8988T (cell line): ENCODE data around the gene AFTPH.
"Not testable (repeated sequence)": the region's sequence is repeated elsewhere in the genome, so short reads cannot be mapped to it uniquely, and the experiment has no call there.

Source experiments
- DNase-seq: peaks from one replicate; pipeline ENCODE4 v3.0.0; 2011

AFTPH gene

DNA sequence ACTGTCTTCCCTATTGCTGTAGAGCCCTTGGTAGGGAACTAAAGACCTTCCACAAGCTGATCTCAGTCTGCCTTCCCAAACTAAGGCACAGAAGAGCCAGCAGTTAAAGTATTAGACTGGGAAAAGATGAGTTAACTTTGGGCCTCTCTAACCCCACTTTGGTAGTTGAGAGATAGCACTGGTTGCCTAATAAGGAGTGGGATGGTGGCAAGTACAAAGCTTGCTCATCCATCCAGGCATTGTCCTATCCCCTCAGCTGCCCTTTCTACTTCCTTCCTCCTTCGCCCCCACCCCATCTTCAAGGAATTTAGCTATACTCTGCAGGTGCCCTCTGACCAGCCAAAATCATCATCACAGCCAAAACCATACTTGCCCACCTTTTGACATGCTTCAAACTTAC lies 22.2 kb upstream of the AFTPH start:
- DNase-seq: no peak

DNA sequence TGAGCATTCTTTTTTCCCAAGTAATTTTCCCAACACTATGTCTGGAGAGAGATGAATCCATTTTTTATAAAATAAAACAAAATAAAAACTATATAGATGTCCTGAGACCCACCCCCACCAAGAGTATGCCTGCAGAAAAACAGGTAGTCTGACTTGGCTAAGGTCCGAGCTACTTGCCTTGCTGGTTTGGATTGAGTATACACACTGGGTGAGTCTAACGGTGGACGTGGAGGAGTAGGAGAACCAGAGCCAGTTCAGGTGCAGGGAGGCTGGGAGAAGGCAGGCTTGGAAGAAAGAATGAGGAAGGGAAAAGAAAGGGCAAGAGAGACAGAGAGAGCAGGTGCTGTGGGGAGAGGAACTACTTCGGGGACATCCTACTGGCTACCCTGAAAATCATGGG lies 21.3 kb upstream of the AFTPH start:
- no peak for DNase-seq

DNA sequence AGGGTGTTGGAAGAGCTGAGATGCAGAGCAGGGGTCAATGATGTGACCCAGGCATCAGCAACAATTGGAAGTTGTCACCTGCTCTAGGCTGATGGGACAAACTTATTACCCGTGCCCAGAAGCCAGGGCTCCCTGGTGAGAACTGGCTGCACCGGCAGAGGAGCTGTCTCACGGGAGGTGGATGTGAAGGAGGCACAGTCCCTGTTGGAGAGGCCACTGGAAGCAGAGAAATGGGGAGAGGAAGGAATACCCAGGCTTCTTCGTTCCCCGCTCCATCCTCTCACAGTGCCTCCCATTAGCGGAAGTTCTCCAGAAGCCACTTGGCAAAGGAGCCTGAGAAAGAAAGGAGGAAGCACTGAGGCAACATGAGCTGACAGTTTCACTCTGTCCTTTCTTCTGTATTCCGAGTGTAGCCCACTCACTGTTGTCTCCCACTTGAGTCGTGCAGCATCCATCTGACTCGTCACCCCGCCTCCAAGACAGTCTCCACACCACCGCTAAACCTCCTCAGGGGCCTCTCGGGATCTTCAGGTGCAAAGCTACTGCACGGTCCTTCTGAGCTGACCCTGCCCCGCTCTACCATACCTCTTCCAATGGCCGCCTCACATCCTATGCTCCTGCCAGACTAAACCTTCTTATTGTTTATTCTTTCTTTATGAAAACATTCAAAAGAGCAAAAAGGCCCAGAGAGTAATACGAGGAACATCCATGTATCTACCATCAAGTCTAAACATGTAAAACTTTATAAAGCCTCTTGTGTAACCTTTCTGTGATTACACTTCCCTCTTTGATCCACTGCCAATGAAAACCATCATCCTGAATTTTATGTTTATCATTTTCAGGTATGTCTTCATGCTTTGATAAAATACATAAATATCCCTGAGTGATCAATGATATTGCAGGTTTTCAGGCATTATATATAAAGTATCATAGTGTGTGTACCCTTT lies 19.1 kb upstream of the AFTPH start:
- no peak for DNase-seq

DNA sequence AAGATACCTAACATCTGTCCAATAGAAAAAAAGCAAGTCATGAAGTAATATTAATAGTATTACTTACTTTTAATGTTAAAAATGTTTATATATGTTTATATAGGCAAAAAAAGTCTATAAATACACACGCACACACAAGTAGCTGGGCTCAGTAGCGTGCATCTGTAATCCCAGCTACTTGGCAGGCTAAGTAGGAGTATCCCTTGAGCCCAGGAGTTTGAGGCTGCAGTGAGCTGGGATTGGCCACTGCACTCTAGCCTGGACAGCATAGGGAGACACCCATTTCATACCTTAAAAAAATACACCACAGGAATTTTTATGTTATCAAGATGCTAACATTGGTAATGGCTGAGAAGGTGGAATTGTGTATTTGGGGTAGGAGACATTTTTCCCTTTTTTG lies 17.4 kb upstream of the AFTPH start:
- no peak for DNase-seq

DNA sequence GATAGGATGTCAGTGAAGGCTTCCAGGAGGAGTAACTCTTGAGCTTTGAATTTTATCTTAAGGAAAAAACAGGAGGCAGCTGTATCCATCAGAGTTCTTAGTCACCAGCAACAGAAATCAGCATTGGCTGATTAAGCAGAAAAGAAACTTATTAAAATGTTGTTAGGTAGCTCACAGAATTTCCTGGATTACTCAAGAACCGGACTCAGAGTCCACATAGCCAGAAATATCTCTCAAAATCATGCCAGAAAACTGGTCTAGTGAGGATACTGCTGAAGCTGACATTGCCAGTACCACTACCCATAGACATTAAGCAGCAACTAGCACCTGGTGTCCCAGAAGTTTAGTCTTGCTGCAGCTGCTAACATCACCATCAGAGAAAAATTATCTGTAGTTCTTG lies 10.1 kb upstream of the AFTPH start:
- no peak for DNase-seq

DNA sequence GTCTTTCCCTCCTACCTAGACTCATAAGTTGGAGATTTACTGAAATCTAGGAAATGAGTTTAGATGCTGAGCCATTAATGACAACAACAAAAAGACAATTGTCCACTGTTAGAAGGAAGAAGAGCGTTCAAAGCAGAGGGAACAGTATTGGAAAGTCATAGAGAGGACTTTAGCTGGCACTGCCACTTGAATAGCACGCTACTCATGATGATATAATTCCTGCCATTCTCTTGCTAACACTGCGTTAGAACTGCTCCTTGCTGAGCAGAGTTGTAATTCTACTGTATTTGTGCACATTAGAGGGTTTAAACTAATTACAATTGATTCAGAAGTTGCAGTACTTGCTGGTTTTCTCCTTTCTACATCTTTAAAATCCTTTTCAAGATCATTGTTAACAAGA lies 9.0 kb upstream of the AFTPH start:
- DNase-seq: no peak

DNA sequence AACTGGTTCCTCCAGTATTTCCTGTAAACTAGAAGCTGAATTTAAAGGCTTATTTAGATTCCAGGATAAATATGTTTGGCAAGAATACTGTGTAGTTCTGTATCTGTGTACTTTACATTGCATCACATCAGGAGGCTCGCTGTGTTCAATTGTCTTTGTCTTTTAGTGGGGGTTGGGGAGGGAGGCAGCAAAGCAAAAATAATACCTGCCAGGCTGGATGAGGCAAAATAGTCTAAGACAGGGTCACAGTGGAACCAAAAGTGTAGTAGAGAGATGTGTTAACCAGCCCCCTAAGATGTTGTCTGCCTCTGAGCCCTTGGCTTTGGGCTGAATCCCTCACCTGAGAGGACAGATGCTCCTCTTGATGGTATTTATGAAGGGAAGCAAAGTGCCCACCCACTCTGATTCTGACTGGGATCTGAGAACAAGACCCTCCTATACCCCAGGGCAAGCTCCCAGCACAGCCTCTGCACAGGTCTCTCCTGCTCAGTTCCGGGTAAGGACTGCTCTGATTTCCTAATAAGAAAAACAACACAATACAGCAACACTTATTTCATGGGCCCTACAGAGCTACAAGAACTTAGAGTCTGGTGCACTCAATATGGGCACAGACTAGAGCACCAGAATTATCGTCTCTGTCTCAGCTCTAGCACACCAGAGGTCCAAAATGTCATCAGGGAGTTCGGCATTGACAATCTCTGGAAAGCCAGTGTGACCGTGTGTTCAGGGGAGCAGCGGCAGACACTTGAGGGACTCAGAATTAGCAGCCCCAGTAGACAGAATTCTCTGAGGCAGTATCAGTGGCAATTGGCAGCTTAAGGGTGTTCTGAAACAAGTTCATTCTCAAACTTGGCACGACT lies 7.2 kb upstream of the AFTPH start:
- DNase-seq: no peak

DNA sequence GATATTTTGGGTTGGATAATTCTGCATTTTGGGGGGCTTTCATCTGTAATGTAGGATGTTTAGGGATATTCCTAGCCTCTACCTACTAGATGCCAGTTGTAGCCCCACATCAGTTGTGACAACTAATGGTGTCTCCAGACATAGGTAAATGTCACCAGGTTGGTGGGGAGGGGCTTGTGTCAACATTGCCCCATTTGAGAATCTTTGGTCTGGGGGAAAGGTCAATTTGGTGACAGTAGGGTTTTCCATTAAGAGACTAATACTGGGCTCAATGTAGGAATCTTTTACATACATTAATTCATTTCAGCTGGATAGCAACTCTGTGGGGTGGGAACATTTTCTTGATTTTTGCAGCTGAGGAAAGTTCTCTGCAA lies 6.6 kb upstream of the AFTPH start:
- no peak for DNase-seq

DNA sequence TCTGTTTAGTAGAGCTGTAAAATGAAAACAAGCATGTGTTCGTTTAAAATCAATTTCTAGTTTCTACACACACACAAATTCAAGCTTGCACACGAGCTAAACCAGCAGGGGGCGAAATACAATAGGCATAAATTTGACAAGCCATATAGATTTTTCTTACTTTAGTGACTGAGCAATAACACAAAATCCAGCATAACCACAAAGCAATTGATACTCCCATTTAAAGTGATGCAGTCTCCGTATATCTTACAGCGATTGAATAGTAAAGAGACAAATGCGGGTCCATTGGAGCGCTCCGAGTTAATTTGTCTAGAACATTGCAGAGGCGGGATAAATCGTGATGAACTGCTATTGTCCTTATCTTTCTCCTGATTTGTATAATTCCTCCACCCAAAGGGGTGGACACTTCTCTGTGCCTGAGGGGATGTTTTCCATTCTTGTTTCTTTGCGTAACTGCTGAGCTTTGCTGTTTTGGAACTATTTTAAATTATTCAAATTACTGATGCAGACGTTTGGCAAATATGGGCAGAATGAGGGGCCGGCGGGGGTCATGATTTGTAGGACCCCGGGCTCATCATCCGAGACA lies 1.2 kb upstream of the AFTPH start:
- DNase-seq: no peak

DNA sequence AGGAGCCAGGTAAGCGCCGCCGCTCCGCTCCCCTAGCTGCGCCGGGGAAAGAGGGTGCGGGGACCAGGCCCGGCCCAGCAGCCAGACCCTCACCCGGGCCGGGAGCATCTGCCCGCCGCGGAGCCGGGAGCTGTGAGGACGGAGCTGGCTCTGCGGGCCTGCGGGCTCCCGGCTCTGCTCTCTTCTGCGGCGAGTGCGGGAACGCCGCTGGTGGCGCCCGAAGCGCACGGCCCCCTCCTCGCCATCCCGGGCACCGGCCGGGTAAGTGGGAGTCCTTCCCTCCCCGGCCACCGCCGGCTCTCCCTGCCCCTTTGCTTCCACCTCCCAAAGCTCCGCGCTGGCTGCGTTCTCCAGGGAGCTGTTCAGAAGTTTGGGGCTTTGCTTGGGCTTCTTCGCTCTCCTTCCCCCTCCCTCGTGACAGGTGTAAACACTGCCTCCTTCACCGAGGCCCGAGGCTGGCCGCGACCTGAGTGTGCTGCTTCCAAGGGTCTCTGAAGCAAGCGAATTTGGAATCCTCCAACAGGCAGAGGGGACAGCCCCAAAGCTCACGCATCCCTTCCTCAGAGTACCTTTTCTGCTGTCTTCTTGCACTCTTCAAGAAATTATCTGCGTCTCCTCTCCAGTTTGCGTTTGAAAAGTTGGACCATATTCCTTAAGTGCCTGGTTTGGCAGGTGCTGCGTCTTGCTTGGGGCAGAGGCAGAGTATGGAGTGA lies 632 bp downstream of the AFTPH start:
- no peak for DNase-seq

DNA sequence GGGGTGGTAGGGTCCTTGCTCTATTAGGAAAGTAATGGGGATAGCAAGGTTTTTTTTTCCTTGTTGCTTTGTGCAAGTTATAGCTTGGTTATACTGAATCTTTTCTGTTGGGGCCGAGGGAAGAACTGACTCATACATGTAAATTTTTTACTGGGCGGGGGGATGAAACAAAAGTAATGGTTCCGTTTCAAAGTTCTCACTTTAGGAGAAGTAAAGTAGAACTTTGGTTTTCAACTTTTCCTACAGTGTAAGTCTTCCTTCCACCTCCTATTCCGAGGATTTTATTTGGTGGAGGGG lies 1.1 kb downstream of the AFTPH start:
- DNase-seq: no peak

DNA sequence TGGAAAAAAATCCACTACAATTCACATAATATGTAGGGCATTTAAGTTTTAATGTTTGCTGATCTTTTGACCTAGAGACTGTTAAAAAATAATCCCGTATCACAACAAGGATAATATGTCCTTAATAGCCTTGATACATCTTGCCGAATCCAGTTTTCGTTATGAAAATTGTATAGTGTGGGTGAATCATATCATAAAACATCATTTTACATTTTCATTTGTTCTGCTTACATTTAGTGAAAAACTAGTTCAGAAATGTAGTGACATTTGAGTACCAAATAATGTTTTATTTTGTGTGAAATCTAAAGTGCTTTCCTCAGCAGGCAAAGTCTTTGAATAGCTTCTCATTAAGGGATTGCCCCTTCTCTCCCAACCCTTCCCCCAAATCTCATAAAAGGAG lies 1.9 kb downstream of the AFTPH start:
- no peak for DNase-seq

DNA sequence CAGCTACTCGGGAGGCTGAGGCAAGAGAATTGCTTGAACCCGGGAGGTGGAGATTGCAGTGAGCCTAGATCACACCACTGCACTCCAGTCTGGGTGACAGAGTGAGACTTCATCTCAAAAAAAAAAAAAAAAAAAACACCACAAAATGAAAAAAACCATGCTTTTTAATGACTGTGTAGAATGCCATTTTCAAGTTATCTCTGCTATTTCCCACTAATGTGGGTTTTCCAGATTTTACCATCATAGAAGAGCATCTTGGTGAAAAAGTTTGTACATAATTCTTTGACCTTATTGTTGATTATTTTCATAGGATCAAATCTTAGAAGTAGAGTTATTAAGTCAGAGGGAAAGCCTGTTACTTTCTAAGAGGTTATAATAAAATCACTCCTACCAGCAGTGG lies 6.8 kb downstream of the AFTPH start:
- DNase-seq: not testable (repeated sequence)

DNA sequence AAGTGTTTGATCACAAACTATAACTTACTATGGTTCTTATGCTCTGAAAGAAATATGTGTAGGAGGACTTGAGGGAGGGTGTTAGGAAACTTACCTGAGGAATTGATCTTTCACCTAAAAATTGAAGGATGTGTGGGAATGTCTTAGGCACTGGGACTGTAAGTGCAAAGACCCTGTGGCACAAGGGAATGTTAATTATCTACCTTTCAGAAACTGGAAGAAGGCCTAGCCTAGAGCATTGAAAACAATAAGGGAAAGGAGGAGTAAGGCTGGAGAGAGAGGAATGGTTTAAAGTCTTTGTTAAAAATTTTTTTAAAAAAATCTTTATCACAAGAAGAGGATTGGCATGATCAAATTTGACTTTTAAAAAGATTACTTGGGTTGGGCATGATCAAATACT lies 7.9 kb downstream of the AFTPH start:
- no peak for DNase-seq

DNA sequence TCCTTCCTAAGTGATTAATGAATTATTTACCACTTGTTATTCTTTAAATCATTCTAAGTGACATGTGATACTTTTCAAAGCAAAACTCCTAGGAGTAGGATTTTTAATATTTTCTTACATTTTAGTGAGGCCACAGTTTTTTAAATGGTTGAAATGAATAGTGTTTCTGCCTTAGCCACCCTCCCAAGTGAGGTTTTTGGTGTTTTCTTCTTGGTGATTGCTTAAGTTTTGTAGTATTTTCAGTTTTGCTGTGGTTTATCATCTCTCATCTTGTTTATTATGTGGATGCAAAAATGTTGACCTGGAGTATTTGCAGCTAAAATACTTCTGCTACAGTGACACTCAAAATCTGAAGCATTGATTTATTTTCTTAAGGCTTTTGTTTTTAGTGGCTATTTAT lies 9.8 kb downstream of the AFTPH start:
- no peak for DNase-seq

DNA sequence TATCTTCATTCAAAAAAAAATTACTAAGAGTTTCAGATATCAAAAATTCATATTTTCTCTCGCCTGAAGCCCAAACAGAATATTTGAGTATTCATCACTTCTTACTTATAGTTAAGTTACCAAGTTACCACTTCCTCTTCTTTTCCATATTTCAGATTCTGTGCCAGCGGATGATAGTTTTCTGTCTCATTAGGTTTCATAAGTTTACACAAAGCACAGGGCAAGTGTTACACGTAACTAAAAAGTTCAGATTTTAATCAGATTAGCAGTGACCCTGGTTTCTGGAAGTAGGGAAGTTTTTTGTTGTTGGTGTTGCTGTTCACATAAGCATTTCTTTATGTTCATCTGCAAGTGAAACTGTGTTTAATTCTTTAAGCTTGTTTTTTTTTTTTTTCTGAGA lies 10.2 kb downstream of the AFTPH start:
- DNase-seq: no peak

DNA sequence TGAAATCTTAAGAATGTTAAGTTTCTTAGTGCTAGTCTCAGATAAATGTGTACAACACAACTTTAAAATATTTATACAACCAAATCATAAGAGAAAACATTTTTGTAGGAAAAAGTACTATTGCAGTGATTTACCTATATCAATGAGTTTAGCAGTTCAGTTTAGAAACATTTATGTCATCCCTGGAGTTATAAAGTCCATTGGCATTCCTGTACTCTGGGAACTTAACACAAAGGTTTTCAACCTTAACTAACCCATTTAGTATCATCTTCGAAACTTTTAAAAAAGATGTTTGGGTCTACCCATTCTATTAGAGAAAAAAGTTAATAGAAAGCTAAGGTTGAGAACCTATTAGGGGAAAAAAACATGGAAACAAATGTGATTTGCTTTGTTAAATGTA lies 10.9 kb downstream of the AFTPH start:
- DNase-seq: no peak

DNA sequence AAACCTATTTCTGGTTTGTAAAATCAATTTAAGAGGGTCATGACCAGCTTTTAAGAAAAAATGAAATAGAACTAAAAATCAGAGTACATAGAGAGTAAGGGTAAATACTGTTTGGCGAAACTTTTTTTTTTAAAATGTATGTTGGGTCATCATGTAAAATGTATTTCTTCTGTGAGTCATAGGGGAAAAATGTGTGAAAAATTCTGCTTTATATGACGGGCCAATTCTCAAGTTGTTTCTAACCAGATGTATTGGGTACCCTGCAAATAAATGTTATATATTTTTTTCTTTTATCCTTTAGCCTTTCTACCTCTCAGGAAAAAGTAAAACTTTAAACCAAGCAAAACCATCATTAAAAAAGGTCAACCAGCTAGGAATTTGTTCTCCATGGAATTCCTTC lies 13.9 kb downstream of the AFTPH start:
- DNase-seq: no peak

DNA sequence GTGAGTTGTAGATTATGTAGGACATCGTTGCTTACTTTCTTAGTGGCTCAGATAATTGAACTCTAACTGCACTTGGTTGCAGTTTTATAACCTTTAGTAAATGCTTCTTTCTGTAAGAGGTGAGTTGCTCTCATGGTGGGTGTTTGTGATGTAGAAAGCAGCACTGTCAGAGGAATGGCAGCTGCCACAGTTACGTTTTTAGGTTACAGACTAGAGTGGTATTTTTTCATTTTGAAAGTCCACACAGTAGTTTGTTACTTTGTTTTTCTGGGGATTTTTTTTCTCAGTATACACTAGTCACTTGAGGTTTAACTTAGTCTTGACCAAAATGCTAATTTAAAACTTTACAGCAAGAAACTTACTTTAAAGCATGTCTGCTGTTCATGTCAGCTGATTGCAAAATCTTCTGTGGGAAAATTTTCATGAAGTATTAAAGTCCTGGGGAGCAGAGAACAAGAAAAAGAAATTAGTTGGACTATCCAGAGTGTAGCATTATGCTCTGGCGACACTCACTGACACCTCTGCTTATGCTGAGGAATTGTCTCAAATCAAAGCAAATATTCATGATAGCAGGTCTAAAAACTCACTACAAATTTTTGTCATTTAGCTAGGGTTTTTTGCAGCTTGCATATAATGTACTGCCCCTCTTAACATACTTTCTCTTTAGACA lies 14.8 kb downstream of the AFTPH start:
- DNase-seq: no peak

DNA sequence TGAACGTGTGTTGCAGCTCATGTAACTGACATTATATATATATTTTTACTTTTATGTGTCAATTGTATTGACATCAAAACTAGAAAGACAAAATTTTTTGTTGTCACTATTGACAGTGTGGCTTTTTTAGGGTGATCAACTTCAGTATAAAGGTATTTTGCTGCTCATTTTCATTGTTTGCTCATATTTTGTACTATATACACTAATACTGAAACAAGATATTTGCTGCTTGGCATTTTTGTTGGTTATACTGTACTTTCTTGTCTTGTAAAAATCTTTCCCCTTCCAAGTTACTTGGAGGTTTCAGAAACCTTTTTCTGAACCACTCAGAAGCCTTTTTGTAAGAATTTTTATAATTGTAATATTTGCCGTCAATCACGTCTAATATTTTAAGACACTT lies 16.5 kb downstream of the AFTPH start:
- no peak for DNase-seq

DNA sequence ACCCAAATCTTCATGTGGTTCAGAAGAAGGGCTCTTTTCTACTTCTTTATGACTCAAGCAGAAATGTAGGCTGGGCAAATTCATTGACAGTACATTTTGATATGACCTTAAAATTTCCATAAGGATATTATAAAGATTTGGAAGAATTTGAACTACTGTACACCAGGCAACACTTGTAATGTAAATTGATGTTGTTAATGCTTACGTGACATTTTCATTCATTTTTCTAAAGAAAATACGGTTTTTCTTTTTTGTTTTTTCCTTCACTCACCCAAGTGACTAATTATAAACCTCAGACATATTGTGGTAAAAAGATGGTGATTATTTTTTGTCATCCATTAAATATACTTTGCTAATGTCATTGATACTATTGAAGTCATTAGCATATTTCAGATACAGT lies 17.4 kb downstream of the AFTPH start:
- no peak for DNase-seq

DNA sequence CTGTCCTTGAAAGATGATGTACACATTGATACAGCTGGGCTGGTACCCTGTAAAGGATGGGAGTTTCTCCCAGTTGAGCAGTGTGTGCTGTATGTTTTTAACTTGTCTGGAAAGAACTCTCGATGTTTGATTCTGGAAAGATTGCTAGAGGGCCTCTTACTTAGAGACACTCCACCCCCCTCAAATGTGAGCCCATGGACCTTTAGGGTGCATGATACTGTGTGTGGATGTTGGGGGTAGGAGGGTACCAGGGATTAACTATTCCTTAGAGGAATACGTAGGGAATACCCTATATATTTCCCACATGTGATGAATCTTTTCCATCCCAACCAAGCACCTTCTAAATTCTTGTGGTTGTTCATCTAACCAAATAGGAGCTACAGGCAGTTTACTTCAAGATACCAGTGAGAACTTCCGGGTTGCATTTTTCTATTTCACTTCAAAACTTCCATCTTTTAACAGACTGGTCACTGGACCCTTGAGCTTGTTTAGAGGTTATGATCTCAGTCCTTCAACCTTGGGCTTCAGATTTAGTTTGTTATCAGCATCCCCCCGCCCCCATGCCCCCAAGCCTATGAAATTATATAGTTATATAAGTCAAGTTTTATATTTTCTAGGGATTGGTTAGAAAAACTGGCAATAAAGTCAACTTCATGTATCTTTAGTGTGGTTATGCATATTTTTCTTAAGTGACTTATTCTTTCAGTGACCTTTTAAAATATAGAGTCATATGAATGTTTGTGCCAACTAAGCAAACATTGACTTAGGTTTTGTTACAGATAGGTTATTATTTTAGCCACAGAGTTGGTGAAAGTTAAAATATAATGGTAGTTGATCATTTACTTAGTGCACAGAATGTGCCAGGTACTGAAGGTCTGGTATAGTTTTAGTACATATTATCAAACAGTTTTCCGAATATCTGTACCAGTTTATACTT lies 18.2 kb downstream of the AFTPH start:
- no peak for DNase-seq
